ENCODE results near the gene PLA2G4A.

- TF ChIP-seq CTCF (IDR thresholded peaks at IDR 0.05) = no peak
- TF ChIP-seq REST (IDR thresholded peaks at IDR 0.05; ENCODE audit: insufficient read depth in 1 of 2, low read depth in 2 of 2, low read length in 1 of 2) = no peak
- TF ChIP-seq POLR2AphosphoS5 (IDR thresholded peaks at IDR 0.05; ENCODE audit: low read depth, low read length) = no peak
- TF ChIP-seq SIN3A (IDR thresholded peaks at IDR 0.05; ENCODE audit: borderline replicate concordance, insufficient read depth, low read depth, low read length) = no peak
Observed at GRCh38 chr1:186880982-186881381, 52.2 kb downstream of the PLA2G4A start.
